GM12892 (cell line): ENCODE measurements around the gene SLC25A26.

Source experiments
- POLR2A ChIP-seq: IDR thresholded peaks from 2 replicates; pipeline ENCODE4 v1.6.1; 2011; ENCODE audit warnings: low read depth, low read length, control low read depth
- POLR2AphosphoS5 ChIP-seq: IDR thresholded peaks from 2 replicates; pipeline ENCODE4 v1.6.1; 2011; ENCODE audit warnings: low read depth, low read length, control low read depth

- TF ChIP-seq POLR2A (no peak), POLR2AphosphoS5 (no peak)
Measured at GRCh38 chr3:66381626-66382025, 160.8 kb downstream of the SLC25A26 start.
